Forelimb muscle (tissue), 1 donor: ENCODE measurements around the gene MAP1B. TPM values are rescaled to one million over a fixed set of nuclear protein-coding genes. Genes with fewer than 3 reads are reported as not detected.
"Not testable (repeated sequence)": the region's sequence is repeated elsewhere in the genome, so short reads cannot be mapped to it uniquely, and the experiment has no call there.

Experiments used
- DNase-seq: peaks from one replicate; pipeline ENCODE4 v3.0.0-alpha.2; 2013; ENCODE audit warnings: low read depth
- polyA plus RNA-seq: library from polyadenylated mRNA; unstranded; fragments of 120-200 nt; gene quantifications from one replicate; pipeline ENCODE4 v1.2.1, GENCODE V29; 2013; ENCODE audit not compliant: insufficient read length

MAP1B gene
- polyA plus RNA-seq, 1 donor: 32.5 TPM

GRCh38 chr5:72161951-72162350, 54.7 kb downstream of the MAP1B start:
- DNase-seq: no peak

- DNase-seq: no peak
These were observed 56.2 kb downstream of the MAP1B start for GRCh38 chr5:72163349-72163983.

GRCh38 chr5:72166070-72166979, 59.0 kb downstream of the MAP1B start:
- peak; percentile 36 for DNase-seq

- no peak for DNase-seq
These were observed 60.0 kb downstream of the MAP1B start for GRCh38 chr5:72167257-72167656.

GRCh38 chr5:72167804-72168203, 60.5 kb downstream of the MAP1B start:
- no peak for DNase-seq

- DNase-seq: no peak
These were observed 62.8 kb downstream of the MAP1B start for GRCh38 chr5:72170101-72170500.

- not testable (repeated sequence) for DNase-seq
These were observed 63.9 kb downstream of the MAP1B start for GRCh38 chr5:72171181-72171580.

- DNase-seq: no peak
These were observed 64.4 kb downstream of the MAP1B start for GRCh38 chr5:72171667-72172066.

GRCh38 chr5:72172786-72173185, 65.5 kb downstream of the MAP1B start:
- DNase-seq: no peak

GRCh38 chr5:72177538-72177937, 70.3 kb downstream of the MAP1B start:
- no peak for DNase-seq

GRCh38 chr5:72179028-72179815, 71.9 kb downstream of the MAP1B start:
- no peak for DNase-seq

- DNase-seq: no peak
These were observed 72.7 kb downstream of the MAP1B start for GRCh38 chr5:72179816-72180440.

GRCh38 chr5:72180925-72181324, 73.7 kb downstream of the MAP1B start:
- no peak for DNase-seq

GRCh38 chr5:72182686-72183085, 75.4 kb downstream of the MAP1B start:
- no peak for DNase-seq

- DNase-seq: no peak
These were observed 75.8 kb downstream of the MAP1B start for GRCh38 chr5:72183101-72183520.

GRCh38 chr5:72184408-72184807, 77.1 kb downstream of the MAP1B start:
- DNase-seq: no peak

GRCh38 chr5:72185496-72186329, 78.4 kb downstream of the MAP1B start:
- DNase-seq: peak; percentile 78

- no peak for DNase-seq
These were observed 80.3 kb downstream of the MAP1B start for GRCh38 chr5:72187388-72188075.

- no peak for DNase-seq
These were observed 80.9 kb downstream of the MAP1B start for GRCh38 chr5:72188166-72188565.

- no peak for DNase-seq
These were observed 81.9 kb downstream of the MAP1B start for GRCh38 chr5:72189146-72189545.
